ENCODE measurements around the gene CEP63.

CEP63 gene

DNA sequence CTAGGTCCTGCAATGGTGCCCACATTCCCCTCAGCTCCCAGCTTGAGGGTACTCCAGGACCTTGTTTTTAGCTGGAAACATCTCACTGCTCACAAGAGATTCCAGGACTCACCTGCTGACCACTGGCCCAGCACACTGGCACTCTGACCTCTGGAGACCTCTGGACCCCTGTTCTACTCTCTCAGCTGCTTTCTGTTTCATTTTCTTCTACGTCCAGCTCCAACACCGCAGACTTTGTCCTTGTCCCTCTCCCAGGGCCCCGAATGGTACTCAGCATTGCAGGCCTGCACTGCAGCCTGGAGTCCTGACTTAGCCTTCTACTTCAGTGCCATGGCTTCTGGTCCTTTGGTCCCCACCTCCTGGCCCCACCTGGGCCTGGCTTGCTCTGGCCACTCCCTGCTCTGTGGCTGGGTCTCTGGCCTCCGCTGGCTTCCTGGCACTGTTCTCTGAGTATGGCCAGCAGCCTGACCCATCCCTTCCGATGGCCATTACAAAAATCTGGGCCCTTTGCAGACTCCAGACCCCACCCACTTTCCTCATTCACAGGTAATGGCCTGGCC is 137.0 kb downstream of the CEP63 start:
- 98% methylated on average over 4 of the region's 5 CpGs for WGBS (ENCODE audit: insufficient coverage)
- Histone ChIP-seq H3K9me3 (ENCODE audit: control extremely low read depth in 1 of 5, control insufficient read depth in 4 of 5, insufficient read depth in 2 of 5, low read depth in 1 of 5, low read length in 4 of 5) (no peaks in the 10 kb centered on the region), H3K4me1 (ENCODE audit: control extremely low read depth in 1 of 4, control insufficient read depth in 4 of 4, insufficient read depth in 4 of 4, low read length in 3 of 4) (peaks cover 0 to 21% (median 4%) of the 10 kb centered on the region in 4 experiments), H3K27me3 (replicated peaks in 2 of 5; ENCODE audit: control insufficient read depth in 4 of 5, insufficient read depth in 5 of 5, low read length in 4 of 5) (no peaks in the 10 kb centered on the region), H3K27ac (ENCODE audit: insufficient read depth in 1 of 2, low read depth in 1 of 2, low read length in 2 of 2, poor library complexity in 1 of 2, severe bottlenecking in 2 of 2) (no peak overlapping the region), H3K4me3 (ENCODE audit: control insufficient read depth in 1 of 7, extremely low read depth in 1 of 7, insufficient read depth in 4 of 7, low read depth in 2 of 7, low read length in 6 of 7) (no peak overlapping the region), H3K36me3 (ENCODE audit: control insufficient read depth in 4 of 4, insufficient read depth in 4 of 4, low read length in 3 of 4) (no peaks in the 10 kb centered on the region)
- ChIA-PET CTCF (interaction anchor here (1.5 to 3.8 kb wide), 4 partner anchors 15 to 22 kb away, joined by 5 to 16 read pairs (median 8); no protein-coding TSS in a partner anchor), POLR2A (no interaction called here)
- no peak for DNase-seq

DNA sequence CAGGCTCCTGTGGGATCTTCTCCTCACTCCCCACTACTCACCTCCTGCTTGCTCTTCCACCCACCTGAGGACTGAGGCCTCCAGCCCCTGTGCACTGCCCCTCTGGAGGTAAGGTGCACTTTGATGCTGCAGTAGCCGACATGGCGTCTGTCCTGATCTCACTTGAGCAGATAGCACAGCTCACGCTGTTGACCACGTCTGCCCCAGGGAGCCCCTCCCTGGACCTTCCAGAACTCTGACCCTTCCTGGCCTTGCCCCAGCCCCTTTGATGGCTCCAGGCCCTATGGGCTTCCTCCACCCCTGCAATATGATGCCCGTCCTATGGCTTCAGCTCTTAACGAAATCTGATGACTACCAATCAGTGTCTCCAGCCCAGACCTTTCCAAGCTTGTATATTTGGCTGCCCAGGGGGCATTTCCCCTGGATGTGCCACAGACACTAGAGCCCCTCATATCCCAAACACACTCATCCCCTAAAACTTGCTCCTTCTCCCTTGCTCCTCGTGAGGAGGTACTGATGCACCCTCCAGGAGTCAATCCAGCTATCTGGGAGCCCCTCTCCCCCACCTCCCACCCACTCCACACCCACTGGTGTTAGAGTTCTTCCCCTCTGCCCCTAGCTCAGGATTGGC is 137.9 kb downstream of the CEP63 start:
- no peak for DNase-seq
- no peak overlapping the region for H3K4me3 ChIP-seq (ENCODE audit: control insufficient read depth in 1 of 7, extremely low read depth in 1 of 7, insufficient read depth in 4 of 7, low read depth in 2 of 7, low read length in 6 of 7)
- POLR2A ChIA-PET = no interaction called here
- peaks cover 0 to 15% (median under 1%) of the 10 kb centered on the region in 4 experiments for H3K4me1 ChIP-seq (ENCODE audit: control extremely low read depth in 1 of 4, control insufficient read depth in 4 of 4, insufficient read depth in 4 of 4, low read length in 3 of 4)
- no peaks in the 10 kb centered on the region for H3K27me3 ChIP-seq (replicated peaks in 2 of 5; ENCODE audit: control insufficient read depth in 4 of 5, insufficient read depth in 5 of 5, low read length in 4 of 5)
- no peaks in the 10 kb centered on the region for H3K36me3 ChIP-seq (ENCODE audit: control insufficient read depth in 4 of 4, insufficient read depth in 4 of 4, low read length in 3 of 4)
- 98% methylated on average over 7 of the region's 7 CpGs for WGBS (ENCODE audit: insufficient coverage)
- CTCF ChIA-PET = interaction anchor here (1.8 to 2.6 kb wide), 3 partner anchors 17 to 21 kb away, joined by 5 to 14 read pairs (median 10); no protein-coding TSS in a partner anchor
- no peak overlapping the region for H3K27ac ChIP-seq (ENCODE audit: insufficient read depth in 1 of 2, low read depth in 1 of 2, low read length in 2 of 2, poor library complexity in 1 of 2, severe bottlenecking in 2 of 2)
- no peaks in the 10 kb centered on the region for H3K9me3 ChIP-seq (ENCODE audit: control extremely low read depth in 1 of 5, control insufficient read depth in 4 of 5, insufficient read depth in 2 of 5, low read depth in 1 of 5, low read length in 4 of 5)
